H1 (cell line): ENCODE data around the gene TMEM107. TPM values are rescaled to one million over a fixed set of nuclear protein-coding genes. Genes with fewer than 3 reads are reported as not detected.

Experiments
- EZH2 ChIP-seq: fragments of 200-600 bp; sonication (generic); IDR thresholded peaks from 2 replicates; pipeline ENCODE4 v1.7.1; 2012; ENCODE audit warnings: low read depth, mild to moderate bottlenecking, moderate library complexity, low read length, inconsistent platforms; ENCODE audit not compliant: severe bottlenecking
- MAFK ChIP-seq: IDR thresholded peaks from 2 replicates; pipeline ENCODE4 v1.6.1; 2012; ENCODE audit warnings: low read depth, mild to moderate bottlenecking, improper control_type of control experiment, low read length
- MAX ChIP-seq: IDR thresholded peaks from 2 replicates; pipeline ENCODE4 v1.6.1; 2012; ENCODE audit warnings: inconsistent platforms
- POLR2A ChIP-seq, 2 experiments: IDR thresholded peaks; 1 replicate in 1 of 2; 2 replicates in 1 of 2; pipeline ENCODE4 v1.6.1; 2011; ENCODE audit warnings: low read depth in 2 of 2, low read length in 2 of 2, mild to moderate bottlenecking in 2 of 2; ENCODE audit errors: control extremely low read depth in 1 of 2
- RBBP5 ChIP-seq: IDR thresholded peaks from 2 replicates; pipeline ENCODE4 v1.7.1; 2012; ENCODE audit warnings: low read depth, mild to moderate bottlenecking, inconsistent platforms, low read length, moderate library complexity, borderline replicate concordance
- TAF1 ChIP-seq: IDR thresholded peaks from 2 replicates; pipeline ENCODE4 v1.6.1; 2011; ENCODE audit warnings: mild to moderate bottlenecking, low read depth, low read length
- polyA plus RNA-seq, 7 experiments: library from polyadenylated mRNA; depleted of rRNA in 3 of 7; stranded (reverse) in 5 of 7; unstranded in 2 of 7; fragments of >200 nt in 5 of 7; fragments of 200-250 nt in 2 of 7; gene quantifications; 1 replicate in 5 of 7; 2 replicates in 1 of 7; 4 replicates in 1 of 7; pipeline versions ENCODE4 v1.2.1 to v1.2.3, GENCODE V29; 2011 to 2013; ENCODE audit warnings: missing spikeins in 2 of 7, mixed read lengths in 2 of 7
- total RNA-seq: library from RNA; stranded (reverse); fragmentation: NEBNext Ultra II Directional; extraction: Animal tissue kit (Norgen Biotek cat#: 25700); gene quantifications from 2 replicates; pipeline ENCODE4 v1.2.1, GENCODE V29; 2021
- TF ChIP-seq, protein P1 (sequence below): IDR thresholded peaks from 2 replicates; pipeline ENCODE4 v1.6.1; 2011; ENCODE audit warnings: low read depth, mild to moderate bottlenecking, low read length; ENCODE audit not compliant: insufficient read depth

TMEM107 gene
- total and polyA plus RNA-seq, 2 of the 8 experiments (the other 6 are each of a cell fraction or from before 2014, with no cell fraction given): 17.3 to 21.5 TPM

GRCh38 chr17:8125947-8126490 is 50.2 kb downstream of the TMEM107 start (continued):
- TF ChIP-seq POLR2A (IDR thresholded peaks at IDR 0.05; ENCODE audit: control extremely low read depth in 1 of 2, low read depth in 2 of 2, low read length in 2 of 2): no peak
- TF ChIP-seq MAFK: no peak
- TF ChIP-seq, protein P1, sequence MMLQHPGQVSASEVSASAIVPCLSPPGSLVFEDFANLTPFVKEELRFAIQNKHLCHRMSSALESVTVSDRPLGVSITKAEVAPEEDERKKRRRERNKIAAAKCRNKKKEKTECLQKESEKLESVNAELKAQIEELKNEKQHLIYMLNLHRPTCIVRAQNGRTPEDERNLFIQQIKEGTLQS: no peak
- TF ChIP-seq MAX: 0 out of 2 replicates have a peak, but pooled peaks have one; percentile 3
- TF ChIP-seq EZH2: no peak
- peak; percentile 87; the same call in 1 of the 2 replicates for TF ChIP-seq RBBP5
- no peak for TF ChIP-seq TAF1
- TF ChIP-seq, all 59 proteins: peak for 6
